ENCODE measurements around the gene RDH5.

- TF ChIP-seq CTCF (IDR thresholded peaks at IDR 0.05; ENCODE audit: low read depth, low read length, poor library complexity, severe bottlenecking) (peak; percentile 82), EZH2phosphoT487 (IDR thresholded peaks at IDR 0.05; ENCODE audit: borderline replicate concordance, low read length) (no peak)
Measured at GRCh38 chr12:55705782-55706402, 14.3 kb upstream of the RDH5 start.

Measured in DOHH2 (cell line).